NCI-H446 (cell line): ENCODE results near the gene CD109.
"Not testable (repeated sequence)": the region's sequence is repeated elsewhere in the genome, so short reads cannot be mapped to it uniquely, and the experiment has no call there.

Source experiments
- DNase-seq, 2 experiments: peaks; one replicate each; lab custom pipeline; 2025; lab: John Stamatoyannopoulos, UW

The CD109 gene

GRCh38 chr6:73695619-73696421, at the start of gene CD109:
CD109 (plus strand) TSS chr6:73696203; CDS start chr6:73696216, 13 bp downstream.
- DNase-seq = no peak

- DNase-seq = no peak
Observed at GRCh38 chr6:73648166-73648565, 47.8 kb upstream of the CD109 start.

- no peak for DNase-seq
Observed at GRCh38 chr6:73649783-73650182, 46.2 kb upstream of the CD109 start.

GRCh38 chr6:73652637-73653570, 43.1 kb upstream of the CD109 start:
- DNase-seq = peak; percentile 4 to 5

- peak; percentile 63 to 88 for DNase-seq
Observed at GRCh38 chr6:73653571-73654424, 42.2 kb upstream of the CD109 start, which contains the start of gene SLC17A5. SLC17A5 (minus strand) TSS chr6:73653992; CDS start chr6:73653886, 106 bp downstream.

GRCh38 chr6:73655341-73655917, 40.6 kb upstream of the CD109 start:
- no peak for DNase-seq

DNA sequence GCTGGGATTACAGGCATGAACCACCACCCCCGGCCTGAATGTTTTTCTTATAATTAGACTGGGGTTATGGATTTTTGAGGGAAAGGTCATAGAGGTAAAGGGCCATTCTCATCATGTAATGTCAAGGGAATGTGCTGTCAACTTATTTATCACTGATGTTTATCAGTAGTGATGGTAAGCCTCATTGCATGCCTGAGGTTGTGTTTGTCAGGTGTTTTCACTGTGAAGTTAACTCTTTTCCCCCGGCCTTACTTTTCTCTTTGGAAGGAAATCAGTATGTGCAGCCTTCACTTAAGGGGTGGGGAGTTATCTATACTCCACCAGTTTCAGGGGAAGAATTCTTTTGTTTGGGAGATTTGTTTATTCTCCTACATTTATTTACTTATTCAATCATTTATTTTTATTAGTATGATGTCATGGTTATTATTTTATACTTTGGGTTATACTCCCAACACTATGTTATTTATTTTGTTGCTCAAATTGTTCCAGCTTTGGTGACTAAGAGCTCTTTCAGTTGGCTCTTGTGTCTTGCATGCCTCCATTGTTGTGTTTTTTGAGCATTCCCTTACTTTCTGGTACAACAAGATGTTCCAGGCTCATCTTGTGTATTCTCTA, 39.4 kb upstream of the CD109 start:
- DNase-seq = no peak

DNA sequence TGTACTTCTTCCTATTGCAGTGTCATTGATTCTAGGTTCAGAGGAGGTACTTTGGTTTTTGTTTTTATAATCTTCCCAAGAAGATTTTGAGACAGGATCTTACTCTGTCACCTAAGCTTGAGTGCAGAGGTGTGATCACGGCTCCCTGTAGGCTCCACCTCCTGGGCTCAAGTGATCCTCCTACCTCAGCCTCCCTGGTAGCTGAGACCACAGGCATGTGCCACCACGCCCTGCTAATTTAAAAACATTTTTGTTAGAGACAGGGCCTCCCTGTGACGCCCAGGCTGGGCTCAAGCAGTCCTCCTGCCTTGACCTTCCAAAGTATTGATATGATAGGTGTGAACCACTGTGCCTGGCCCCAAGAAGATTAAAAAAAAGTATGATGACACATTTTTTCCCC, 38.8 kb upstream of the CD109 start:
- no peak for DNase-seq

DNA sequence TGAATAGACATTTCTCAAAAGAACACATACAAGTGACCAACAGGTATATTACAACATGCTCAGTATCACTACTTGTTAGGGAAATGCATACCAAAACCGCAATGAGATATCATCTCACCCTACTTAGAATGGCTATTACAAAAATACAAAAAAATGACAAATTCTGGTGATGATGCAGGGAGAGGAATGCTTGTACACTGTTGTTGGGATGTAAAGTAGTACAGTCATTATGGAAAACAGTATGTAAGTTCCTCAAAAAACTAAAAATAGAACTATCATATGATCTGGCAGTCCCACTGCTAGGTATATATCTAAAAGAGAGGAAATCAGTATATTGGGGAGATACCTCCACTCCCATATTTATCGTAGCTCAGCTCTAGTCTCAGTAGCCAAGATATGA, 31.3 kb upstream of the CD109 start:
- no peak for DNase-seq

DNA sequence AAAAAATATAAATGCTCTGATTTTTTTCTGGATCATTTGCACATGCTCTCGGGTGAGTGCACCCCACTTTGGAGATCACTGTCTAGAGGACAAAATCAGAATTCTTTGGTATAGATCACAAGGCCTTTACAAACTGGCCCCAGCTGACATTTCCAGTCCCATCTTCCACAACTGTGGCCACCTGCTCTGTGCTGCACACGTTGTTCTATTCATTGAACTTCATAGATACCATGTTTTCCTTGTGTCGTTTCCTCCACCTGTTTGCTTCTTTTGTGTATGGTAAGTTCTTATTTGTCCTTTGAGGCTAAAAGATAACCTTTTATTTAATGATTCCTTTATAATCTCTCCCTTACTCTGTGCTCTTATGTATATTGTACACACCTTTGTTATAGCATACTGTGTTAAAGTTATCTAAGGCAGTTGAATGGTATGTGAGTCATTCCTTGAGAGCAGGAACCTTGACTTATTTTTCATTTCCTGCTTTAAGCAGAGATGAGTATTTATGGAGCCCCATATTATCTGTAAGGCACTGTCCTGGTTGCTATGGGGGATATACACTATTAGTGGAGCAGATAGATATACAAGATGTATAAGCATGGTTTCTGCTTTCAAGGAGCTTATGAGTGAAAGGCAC, 30.2 kb upstream of the CD109 start:
- DNase-seq = no peak

DNA sequence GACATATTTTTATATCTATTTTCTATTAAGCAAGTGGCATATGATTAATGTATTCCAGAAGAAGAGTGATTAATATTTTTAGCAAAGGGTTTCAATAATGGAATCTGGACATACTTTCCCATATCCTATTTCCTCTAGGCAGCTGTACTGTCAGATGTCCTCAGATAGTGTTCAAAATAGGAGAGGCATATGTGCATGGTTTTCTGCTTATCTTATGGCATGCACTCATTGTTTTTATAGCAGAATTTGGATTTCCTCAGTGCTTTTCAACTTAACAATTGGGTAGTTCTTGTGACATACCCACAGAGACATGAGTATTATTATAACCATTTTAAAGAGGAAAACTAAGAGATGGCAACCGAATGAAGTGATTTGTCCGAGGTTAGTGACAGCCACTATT, 29.6 kb upstream of the CD109 start:
- DNase-seq = no peak

DNA sequence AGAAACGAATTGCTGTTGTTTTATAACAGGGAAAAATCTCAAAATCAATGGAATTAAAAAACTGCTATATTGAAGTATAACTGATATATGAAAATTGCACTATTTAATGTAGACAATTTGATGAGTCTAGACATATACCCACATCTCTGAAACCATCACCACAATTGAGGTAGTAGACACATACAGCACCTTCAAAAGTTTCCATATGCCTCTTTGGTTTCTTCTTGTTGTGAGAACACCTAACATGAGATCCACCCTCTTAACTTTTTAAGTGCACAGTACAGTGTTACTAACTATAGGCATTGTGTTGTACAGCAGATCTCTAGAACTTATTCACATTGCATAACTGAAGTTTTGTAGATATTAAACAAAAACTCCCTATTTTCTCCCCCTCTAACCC, 28.2 kb upstream of the CD109 start:
- DNase-seq = no peak

GRCh38 chr6:73669005-73669404, 27.0 kb upstream of the CD109 start:
- DNase-seq = no peak

DNA sequence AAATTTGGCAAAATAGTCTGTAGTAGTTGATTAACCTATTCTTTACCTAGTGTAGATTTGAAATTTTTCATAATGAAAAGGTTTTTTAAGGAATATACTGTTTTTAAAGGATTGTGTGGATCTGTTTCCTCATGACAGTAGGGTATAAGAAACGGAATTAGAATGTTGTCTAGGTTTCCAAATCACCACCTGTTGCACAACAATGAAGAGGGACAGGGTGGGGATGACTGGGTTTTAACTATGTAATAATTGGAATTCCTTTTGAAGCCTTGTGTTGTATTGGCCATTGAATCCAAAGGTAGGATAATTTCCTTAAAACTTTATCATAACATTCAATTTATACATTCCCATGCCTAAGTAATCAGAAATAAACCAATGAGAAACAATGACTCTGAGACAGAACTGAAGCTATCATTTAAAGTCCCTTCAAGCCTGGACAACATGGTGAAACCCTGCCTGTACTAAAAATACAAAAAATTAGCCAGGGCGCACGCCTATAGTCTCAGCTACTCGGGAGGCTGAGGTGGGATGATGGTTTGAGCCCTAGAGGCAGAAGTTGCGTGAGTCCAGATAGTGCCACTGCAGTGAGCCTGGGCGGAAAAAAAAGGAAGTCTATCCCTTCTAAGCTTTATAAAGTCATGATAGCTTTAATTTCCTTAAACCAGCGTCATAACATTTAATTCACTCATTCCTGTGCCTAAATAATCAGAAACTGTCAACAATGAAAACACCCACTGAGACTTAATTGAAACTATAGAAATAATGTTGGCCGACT, 23.9 kb upstream of the CD109 start:
- DNase-seq = no peak

GRCh38 chr6:73675466-73676098, 20.4 kb upstream of the CD109 start:
- DNase-seq = peak; percentile 31 to 58

DNA sequence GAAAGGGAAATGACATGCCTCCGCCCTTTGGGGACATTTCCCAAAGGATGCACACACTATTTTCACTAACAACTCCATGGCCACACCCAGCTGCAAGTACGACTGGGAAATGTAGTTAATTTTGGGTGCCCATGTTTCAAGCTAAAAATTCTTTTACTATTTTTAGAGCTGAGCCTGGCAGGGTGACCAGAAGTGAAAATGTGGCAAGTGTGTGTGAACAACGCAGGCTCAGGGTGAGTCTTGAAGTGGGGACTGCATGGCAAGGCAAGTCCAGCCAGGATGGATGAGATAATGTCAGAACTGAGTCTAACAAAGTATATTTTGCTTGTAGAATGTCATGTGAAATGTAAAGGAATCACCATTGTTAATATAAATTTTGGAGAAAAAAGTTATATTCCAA, 17.0 kb upstream of the CD109 start:
- DNase-seq = no peak

DNA sequence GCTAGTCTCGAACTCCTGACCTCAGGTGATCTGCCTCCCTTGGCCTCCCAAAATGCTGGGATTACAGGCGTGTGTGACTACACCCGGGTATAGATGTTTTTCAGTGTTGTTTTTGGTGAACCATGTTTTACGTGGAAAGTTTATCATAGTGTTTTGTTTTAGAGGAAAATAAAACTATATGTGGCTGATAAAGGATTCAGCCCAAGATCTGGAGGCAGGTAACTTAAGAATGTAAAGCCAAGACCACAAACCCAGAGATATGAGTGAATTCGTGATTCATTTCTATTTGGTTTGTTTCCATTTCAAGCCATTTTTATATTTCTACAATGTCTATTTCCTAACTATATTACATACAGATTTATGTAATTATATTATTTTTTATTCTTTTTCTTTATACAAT, 16.2 kb upstream of the CD109 start:
- not testable (repeated sequence) for DNase-seq

DNA sequence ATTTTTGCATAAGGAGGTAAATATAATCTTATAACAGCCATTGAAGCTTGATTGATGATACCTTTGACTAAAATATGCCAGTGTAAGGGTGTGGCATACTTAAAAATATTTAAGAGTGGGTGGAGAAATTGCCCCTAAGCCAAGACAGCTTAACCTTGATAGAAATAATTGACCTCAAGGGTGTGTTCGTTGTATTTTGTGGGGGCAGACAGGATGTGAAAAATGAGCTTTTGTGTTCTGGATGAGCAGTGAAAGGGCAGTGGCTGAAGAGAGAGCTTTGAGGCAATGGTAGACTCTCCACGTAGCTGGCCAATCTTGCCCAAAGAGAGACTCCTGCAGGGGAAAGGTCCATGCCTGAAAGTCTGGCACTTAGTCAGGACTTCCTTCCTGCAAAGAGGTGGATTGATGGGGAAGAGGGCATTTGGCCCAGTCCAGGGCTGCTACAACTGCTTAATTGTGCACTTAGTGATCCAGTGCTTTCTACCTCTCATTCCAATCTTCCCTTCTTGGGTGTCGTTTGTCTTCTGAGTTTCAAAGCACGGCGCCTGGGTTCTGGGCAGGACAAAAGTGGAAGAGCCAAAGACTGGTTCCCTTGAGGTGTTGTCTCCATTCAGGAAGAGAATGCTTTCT, 15.6 kb upstream of the CD109 start:
- DNase-seq = no peak

GRCh38 chr6:73683574-73683973, 12.4 kb upstream of the CD109 start:
- DNase-seq = not testable (repeated sequence)
